HG03571 (cell line): ENCODE data around the gene EVI5L.
A peak's percentile ranks its signal among the peaks of the same experiment; 100 is the strongest.

Experiments used
- ATAC-seq: cut with Tn5 transposase; IDR thresholded peaks from one replicate; pipeline ENCODE4 v1.9.1; 2021; ENCODE audit not compliant: unreplicated experiment

The EVI5L gene

DNA sequence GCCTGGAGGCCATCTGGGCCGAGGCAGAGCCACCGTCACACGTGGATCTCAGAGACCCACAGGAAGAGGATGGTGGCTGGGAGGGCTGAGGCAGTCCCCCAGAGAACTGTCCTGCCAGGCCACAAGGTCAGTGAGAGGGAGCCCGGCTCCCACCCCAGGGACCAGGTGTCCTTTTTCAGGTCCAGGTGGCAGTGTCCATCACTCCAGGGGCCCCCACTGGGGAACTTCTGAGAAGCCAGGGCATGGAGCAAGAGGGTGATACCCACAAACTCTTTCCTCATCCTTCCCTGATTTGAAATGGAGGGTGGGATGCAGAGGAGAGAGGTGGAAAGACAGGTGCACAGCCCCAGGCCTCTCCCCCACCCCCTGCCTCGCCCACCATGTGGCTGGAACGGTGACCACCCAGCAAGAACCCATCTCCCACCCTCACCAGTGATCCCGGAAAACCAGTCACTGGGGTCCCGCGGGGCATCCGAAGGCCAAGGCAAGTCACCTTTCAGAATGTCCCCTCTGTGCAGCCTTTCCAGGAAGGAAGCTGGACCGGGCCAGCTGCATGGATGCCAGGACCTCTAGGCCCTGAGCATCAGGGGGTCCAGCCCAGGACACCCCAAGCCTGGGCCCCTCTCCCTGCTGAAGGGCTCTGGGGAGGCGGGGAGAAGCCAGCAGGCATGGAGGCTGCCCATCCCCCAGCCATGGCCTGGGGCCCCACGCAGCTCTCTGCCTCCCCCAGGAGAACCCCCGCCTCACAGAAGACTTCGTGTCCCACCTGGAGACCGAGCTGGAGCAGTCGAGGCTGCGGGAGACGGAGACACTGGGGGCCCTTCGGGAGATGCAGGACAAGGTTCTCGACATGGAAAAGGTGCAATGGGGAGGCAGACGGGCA is 30.1 kb downstream of the EVI5L start:
- ATAC-seq: no peak

- no peak for ATAC-seq
Measured at GRCh38 chr19:7860714-7861618, 30.9 kb downstream of the EVI5L start.

- no peak for ATAC-seq
Measured at GRCh38 chr19:7861619-7862412, 31.8 kb downstream of the EVI5L start.

DNA sequence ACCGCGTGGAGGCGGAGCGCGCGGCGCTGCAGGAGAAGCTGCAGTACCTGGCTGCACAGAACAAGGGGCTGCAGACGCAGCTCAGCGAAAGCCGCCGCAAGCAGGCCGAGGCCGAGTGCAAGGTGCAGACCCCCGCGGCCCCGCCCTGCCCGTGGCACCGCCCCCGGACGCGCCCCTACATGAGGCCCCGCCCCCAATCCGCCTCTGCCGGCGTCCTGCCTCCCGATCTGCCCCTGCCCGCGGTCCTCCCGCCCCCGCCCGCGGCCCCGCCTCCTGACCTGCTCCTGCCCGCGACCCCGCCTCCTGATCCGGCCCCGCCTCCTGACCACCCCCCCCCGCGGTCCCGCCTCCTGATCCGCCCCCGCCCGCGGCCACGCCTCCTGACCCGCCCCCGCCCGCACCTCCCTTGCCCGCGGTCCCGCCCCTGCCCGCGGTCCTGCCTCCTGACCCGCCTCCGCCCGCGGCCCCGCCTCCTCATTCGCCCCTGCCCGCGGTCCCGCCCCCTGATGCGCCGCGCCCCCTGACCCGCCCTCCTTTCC is 32.5 kb downstream of the EVI5L start:
- no peak for ATAC-seq

DNA sequence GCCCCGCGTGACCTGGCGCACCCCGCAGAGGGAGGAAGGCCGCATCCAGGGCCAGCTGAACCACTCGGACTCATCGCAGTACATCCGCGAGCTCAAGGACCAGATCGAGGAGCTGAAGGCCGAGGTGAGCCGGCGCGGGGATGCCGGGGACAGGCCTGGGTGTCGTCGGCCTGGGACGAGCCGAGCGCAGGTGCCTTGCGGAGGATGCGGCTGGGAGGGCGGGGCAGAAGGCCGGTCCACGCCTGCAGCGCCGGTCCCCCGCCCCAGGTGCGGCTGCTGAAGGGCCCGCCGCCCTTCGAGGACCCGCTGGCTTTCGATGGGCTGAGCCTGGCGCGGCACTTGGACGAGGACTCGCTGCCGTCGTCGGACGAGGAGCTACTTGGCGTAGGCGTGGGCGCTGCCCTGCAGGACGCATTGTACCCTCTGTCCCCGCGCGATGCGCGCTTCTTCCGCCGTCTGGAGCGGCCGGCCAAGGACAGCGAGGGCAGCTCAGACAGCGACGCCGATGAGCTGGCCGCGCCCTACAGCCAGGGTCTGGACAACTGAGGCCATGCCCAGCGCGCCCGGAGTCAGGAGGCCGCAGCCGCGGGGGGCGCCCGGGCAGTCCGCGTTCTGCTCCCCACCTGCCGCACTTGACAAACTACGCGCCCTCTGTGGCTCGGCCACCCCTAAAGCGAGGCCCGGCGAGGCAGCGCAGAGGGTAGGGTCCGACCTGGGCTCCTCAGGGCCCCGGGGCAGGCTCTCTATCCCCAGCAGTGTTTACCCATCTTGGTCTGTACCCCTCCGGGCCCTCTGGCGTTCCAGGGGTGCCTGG is 33.3 kb downstream of the EVI5L start:
- ATAC-seq: no peak

- ATAC-seq: no peak
Measured at GRCh38 chr19:7863971-7864689, 34.1 kb downstream of the EVI5L start.

DNA sequence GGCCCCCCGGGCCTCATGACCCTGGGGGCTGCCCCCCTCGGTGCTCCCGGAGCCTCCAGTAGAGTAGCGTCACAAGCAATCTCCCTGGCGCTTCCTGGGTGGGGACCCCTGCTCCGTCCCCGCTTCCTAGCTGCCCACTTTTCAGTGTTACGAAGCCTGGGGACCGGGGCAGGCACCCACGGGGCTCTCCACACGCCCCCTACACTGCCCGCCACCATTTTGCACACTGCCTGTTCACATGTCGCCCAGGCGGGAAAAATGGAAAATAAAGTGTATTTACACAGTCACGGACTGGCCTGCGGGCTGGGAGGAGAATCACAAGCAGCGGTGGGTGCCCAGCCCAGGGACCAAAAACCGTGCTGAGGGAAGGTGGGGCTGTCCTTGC is 34.7 kb downstream of the EVI5L start:
- no peak for ATAC-seq

DNA sequence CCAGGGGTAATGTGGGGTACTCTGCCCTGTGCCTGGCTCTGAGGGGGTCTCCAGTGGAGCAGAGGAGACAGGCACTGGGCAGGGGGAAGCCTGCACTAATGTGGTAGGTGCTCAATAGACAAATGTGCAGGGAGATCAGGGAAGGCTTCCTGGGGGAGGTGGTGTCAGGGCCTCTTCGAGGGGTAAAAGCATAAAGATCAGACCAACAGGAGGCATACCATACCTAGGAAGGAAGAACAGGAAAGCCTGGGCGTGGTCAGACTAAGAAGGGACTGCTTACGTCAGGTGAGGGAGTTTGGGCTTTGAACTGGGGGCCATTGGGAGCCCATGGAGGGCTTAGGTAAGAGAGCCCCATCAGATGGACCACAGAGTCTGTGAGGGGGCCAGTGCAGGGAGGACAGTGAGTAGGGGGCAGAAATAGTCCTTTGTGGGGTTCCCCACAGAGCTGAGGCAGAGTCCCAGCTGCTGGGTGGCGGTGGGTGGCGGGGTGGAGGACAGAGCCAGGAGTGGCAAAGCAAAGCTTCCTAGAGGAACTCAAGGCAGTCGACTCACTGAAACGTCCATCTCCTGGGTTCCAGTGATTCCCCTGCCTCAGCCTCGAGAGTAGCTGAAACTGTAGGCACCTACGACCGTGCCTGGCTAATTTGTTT is 35.4 kb downstream of the EVI5L start:
- ATAC-seq: no peak

DNA sequence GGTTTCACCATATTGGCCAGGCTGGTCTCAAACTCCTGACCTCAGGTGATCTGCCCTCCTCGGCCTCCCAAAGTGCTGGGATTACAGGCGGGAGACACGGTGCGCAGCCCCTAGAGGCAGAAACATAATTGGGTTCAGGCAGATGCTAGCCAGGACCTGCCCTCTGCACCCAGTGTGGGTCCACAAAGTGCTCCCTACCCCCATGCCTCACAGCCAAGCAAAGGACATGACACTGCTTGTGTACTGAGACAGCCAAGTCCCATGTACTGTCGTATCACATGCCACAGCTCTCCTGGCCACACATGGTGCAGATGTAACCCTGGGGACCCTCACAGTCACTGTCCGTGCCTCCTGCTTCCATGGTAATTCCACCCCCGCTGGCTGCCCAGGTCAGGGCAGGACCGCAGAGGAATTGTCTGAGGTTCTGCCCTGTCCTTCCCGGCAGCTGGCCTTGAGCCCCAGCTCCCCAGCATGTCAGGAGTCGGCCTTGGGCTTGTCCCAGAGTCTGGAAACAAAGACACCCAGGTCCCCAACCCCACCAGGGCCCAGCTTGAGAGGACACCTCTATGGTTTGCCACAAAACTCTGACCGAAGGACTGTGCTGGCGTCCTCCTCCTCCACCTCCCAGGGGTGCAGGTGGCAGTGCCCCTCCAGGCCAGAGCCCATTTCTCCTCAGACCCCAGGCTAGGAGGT is 36.5 kb downstream of the EVI5L start:
- ATAC-seq: no peak

- no peak for ATAC-seq
Measured at GRCh38 chr19:7867092-7867844, 37.2 kb downstream of the EVI5L start.

- ATAC-seq: no peak
Measured at GRCh38 chr19:7868326-7868670, 38.3 kb downstream of the EVI5L start.

DNA sequence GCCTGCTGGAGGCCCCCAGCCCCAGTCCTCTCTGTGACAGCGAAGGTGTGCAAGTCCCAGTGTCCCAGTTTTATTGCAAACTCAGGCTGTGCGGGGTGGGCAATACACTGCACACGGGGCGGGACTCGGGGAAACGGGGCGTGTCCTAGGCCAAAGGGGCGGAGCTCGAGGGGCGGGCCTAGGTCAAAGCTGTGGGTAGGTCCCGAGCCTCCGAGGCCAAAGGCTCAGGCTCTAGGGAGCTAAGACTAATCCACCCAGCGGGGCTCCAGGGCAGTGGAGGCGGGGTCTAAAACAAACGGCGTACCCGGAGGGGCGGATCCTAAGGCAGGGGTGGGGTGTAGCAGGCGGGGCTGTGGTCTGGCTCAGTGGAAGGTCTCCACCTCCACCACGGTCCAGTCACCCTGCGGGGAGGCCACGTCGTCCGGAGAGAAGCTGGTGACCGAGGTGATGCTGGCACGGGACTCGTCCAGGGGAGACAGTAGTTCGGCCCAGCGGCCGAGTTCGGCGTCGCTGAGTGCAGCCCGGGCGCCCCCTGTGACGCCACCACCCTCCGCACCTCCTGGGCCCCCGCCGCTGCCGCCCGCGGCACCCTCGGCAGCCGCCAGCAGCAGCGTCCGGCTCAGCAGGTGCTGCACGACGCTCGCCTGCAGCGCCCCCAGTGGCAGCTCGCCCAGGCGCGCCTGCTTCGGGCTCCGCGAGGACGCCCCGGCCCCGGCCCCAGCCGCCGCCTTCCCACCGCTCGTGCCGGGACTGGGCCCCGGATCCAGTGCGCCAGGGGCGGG is 38.8 kb downstream of the EVI5L start:
- ATAC-seq: peak; percentile 53

DNA sequence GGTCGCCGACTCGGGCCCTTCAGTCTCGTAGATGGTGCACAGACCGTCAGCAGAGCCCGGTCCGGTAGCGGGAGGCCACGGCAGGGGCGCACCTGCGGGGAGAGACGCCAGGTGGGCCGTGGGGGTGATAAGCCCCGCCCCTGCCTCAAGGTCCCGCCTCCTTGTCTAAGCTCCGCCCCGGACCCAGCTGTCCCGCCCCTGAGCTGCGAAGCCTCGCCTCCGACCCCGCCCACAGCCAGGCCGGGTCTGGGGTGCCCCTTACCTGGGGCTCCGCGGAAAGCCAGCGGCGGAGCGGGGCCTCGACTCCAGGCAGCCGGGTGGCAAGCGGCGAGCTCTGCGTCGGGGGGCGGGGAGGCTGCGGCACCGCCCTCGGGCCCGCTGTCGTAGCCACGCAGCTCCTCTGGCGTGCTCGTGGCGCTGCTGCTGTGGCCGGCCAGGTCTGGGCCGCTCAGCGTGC is 39.5 kb downstream of the EVI5L start:
- ATAC-seq: peak; percentile 38

- ATAC-seq: no peak
Measured at GRCh38 chr19:7869910-7870511, 40.0 kb downstream of the EVI5L start.

DNA sequence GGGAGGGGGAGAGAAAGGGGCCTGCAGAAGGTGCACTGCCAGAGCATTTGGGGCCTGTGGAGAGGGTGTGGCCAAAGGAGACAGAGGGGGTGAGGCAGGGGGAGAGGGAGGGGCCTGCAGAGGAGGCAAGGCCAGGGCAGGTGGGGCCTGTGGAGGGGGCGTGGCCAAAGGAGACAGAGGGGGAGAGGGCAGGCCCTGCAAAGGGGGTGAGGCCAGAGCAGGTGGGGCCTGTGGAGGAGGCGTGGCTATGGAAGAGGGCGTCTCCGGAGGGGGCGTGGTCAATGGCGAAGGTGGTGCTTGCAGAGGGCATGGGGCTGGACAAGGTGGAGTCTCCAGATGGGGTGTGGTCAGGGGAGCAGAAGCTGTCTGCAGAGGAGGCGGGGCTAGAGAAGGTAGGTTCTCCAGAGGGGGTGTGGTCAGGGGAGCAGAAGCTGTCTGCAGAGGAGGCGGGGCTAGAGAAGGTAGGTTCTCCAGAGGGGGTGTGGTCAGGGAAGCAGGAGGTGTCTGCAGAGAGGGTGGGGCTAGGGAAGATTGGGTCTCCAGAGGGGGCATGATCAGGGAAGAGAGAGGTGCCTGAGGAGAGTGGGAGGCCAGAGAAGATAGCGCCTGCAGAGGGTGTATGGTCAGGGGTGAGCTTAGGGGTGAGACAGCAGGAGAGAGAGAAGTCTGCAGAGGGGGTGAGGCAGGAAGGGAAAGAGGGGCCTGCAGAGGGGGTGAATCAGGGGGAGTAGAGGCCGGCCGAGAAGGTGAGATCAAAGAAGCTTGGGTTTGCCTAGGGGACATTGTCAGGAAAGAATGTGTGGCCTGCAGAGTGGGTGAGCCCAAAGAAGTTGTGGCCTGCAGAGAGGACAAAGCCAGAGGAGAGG is 40.8 kb downstream of the EVI5L start:
- ATAC-seq: no peak
